ENCODE data around the gene CAMK1G.

The CAMK1G gene

DNA sequence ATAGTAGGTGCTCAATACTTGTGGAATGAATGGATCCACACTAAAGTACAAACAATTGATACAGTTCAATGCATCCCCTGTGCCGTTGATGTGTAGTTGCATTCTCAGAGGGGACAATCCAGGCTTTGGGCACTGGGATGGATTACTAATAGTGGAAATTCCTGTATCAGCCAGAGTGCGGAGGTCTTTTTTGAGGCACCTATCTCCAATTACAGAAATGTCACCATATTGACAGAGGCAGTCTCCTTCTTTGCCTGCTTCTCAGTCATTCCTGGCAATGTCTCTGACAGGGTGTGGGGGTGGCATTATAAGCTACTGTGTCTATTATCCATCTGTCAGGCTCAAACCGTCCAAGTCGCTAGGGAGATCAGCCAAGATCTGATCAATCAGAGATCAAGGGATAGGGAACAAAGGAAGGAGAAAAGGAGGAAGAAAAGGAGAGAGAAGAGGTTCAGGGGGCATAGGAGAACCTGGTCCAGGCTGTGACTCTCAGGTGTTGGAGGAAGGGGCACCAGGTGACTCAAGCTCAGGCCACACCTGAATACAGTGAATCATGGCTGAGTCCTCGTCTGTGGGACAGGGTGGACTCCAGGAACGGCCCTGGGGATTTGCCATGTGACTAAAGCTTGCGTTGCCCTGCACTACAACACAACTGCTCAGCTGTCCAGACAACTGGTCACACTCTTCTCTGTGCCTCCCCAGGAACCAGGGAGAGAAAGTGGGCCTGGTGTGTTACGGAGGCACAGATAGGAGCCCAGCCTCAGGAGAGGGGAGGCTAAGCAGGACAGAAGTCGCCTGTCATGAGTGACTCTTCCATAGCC is 72.1 kb downstream of the CAMK1G start:
- in situ Hi-C loops (cut with MboI; ENCODE audit: low sequenced_read_pairs), result no loop called here

DNA sequence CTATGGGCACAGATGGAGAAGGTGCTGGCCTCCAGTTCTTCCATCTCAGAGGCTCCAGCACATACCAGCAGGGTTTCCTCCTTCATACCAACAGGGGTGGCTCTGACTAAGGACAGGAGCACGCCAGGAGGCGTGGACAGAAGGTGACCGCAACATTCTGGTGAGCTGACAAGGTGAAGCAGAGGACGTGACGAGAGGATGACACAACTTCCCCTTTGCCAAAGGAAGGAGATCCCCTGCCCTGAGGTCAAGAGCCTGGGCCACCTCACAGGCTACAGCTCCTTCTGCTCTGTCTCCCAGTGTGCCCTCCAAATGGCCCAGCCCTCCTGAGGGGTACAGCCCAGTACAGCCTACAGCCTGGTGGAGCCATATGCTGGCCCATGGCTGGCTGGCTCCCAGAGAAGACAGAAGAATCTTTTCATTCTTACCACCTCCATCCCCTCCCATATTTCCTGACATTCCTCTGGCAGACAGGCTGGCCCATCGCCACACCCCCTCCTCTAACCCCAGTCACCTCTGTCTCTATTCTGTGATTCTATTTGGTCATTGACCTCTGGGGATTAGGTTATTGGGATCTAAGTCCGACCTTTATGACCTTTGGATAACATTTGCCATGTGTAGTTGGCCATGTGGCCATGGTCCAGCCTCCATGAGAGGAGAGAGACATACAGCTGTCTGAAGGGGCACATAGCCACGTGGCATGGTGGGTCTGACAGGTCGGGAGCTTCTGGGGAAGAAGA is 73.8 kb downstream of the CAMK1G start:
- in situ Hi-C loops (cut with MboI; ENCODE audit: low sequenced_read_pairs), result no loop called here

DNA sequence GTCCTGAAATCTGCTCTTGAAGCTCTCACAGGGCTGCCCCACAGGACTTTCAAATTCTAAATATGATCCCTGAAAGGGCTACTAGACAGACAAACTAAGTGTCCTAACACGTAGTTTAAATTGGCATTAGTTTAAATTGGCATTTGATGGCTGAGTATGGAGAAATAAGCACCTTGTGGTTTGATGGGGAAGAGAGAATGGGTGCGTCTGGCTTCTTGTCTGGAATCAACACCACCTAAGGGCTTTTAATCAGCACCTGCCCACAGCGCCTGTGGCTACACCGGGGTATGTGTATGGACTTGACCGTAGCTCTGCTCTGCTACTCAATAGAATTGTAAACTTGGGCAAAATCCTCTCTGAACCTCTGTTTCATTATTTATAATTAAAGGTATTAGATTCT is 74.4 kb downstream of the CAMK1G start:
- in situ Hi-C loops (cut with MboI; ENCODE audit: low sequenced_read_pairs), result no loop called here

- in situ Hi-C loops (cut with MboI; ENCODE audit: low sequenced_read_pairs), result no loop called here
Measured at GRCh38 chr1:209659909-209660308, 76.4 kb downstream of the CAMK1G start.

DNA sequence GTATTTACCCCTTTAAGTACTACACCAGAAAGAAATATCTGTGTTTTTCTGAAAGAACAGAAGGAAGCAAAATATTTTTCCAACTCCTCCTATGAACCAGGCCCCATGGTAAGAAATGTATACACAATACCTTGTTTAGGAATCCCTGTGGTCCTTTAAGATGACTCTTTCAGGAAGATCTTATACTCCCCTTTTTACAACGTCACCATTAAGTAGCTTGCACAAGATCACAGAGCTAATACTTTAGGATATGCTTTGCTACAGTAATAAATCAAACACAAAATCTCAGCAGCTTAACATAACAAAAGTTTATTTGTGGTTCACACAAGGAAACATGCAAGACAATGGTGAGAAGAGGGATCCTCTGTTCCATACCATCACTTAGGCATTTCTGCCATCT is 77.6 kb downstream of the CAMK1G start:
- in situ Hi-C loops (cut with MboI; ENCODE audit: low sequenced_read_pairs), result no loop called here

DNA sequence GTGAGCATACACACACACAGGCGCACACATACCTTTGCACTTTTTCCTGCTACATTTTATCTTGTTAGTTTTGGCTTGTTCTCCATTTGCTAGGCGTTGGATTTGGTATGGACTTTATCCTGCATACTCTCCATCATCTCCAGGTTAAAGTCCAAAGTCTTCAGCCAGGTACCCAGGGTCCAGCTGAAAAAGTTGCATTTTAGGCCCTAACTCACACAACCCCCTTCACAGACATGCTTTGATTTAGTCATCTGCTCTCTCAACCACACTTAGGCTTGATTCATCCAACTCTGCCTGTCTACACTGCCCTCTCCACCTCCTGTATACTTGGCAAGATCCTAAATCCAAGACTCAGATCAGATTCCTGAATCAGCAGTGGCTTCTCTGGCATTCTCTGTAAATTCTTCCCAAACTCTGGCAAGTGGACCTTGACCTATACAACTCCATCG is 79.4 kb downstream of the CAMK1G start:
- in situ Hi-C loops (cut with MboI; ENCODE audit: low sequenced_read_pairs), result no loop called here

All from HL-60/S4 treated with phorbol 12-myristate 13-acetate at 8.2 ng/mL for 4 days and 3 days (cell line).